Measurements from ENCODE around the gene INO80. TPM values are rescaled to one million over a fixed set of nuclear protein-coding genes. Genes with fewer than 3 reads are reported as not detected.

Gene INO80
- total RNA-seq, 6 donors from 2014 or later, result 22.8 to 92.2 (median 43.9) TPM

DNA sequence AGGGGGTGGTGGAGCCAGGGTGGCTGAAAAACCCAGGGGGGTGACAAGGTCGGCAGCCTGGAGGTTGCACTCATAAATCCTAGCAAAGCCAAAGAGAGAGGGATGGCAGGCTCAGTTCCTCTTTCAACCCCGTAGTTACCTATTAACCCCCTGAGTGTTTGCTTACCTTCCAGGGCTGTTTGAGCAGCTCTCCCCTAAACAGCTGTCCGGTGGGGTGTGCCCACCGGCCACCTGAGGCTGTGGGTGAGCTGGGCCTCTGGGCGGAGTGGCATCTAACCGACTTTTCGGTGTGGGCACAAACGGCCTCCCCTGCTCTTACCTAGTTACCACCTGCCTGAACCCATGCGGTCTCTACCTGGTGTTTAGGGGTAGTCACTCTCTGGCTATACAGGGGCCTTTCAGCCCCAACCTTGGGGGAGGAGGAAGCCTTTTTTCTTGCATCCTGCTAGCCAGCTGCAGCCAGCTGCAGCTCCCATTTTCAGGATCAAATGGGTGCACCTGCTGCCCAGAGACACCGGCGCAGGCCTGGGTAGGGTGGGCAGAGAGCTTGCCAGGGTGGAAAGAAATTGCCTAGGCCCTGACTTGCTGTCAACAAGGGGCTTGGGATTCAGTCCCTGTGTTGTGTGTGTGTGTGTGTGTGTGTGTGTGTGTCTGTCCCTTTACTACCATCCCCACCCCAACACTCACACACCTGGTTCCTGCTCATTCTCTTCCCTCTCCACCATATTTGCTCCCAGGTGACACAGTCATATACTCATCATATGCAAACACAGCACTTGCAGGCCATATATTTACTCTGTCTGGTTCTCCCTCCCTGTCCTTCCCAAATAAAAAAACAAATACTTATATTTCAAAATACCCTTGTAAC, 183.2 kb downstream of the INO80 start:
- H3K36me3 ChIP-seq, result peaks cover 0 to 29% (median 2%) of the 10 kb centered on the region in 4 donors
- H3K4me1 ChIP-seq, result peaks cover 72 to 84% (median 79%) of the 10 kb centered on the region in 4 donors
- WGBS, 2 donors, result 32 to 52% methylated on average over 4 to 9 of the region's 11 CpGs
- peak overlapping the region; percentile 16 to 86 (median 70) for H3K27ac ChIP-seq
- H3K27me3 ChIP-seq, result peaks cover 0 to 31% (median 10%) of the 10 kb centered on the region in 4 donors
- peak overlapping the region in 3 of 4 donors; percentile 64 to 70 (median 67) for H3K4me3 ChIP-seq
- TF ChIP-seq POLR2AphosphoS5 (IDR thresholded peaks at IDR 0.05) (no peak), POLR2A (IDR thresholded peaks at IDR 0.05) (no peak), EP300 (IDR thresholded peaks at IDR 0.05) (no peak)
- TF ChIP-seq, protein P1, sequence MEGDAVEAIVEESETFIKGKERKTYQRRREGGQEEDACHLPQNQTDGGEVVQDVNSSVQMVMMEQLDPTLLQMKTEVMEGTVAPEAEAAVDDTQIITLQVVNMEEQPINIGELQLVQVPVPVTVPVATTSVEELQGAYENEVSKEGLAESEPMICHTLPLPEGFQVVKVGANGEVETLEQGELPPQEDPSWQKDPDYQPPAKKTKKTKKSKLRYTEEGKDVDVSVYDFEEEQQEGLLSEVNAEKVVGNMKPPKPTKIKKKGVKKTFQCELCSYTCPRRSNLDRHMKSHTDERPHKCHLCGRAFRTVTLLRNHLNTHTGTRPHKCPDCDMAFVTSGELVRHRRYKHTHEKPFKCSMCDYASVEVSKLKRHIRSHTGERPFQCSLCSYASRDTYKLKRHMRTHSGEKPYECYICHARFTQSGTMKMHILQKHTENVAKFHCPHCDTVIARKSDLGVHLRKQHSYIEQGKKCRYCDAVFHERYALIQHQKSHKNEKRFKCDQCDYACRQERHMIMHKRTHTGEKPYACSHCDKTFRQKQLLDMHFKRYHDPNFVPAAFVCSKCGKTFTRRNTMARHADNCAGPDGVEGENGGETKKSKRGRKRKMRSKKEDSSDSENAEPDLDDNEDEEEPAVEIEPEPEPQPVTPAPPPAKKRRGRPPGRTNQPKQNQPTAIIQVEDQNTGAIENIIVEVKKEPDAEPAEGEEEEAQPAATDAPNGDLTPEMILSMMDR (IDR thresholded peaks at IDR 0.05), result no peak
- no peaks in the 10 kb centered on the region for H3K9me3 ChIP-seq
- peak in 1 of 2 donors; percentile 17 for ATAC-seq (ENCODE audit: low FRiP score in 2 of 2)
- DNase-seq, result no peak

DNA sequence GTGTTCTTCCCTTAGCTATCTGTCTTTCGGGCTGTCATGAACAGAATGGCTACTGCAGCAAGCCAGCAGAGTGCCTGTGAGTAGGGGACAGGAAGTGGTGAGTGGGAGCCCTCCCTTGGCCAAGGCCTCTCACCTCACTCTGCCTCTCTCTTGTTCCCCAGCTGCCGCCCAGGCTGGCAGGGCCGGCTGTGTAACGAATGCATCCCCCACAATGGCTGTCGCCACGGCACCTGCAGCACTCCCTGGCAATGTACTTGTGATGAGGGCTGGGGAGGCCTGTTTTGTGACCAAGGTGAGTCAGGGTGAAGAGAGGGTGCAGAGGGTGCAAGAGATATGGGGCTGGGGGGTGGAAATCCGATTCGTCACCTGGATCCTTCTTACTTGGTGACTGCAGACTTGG, 183.9 kb downstream of the INO80 start:
- H3K36me3 ChIP-seq, result peaks cover 0 to 26% (median 2%) of the 10 kb centered on the region in 4 donors
- H3K4me1 ChIP-seq, result peaks cover 73 to 84% (median 79%) of the 10 kb centered on the region in 4 donors
- H3K27me3 ChIP-seq, result peaks cover 0 to 38% (median 13%) of the 10 kb centered on the region in 4 donors
- ATAC-seq (ENCODE audit: low FRiP score in 2 of 2) (no peak), DNase-seq (peak in 1 of 2 donors; percentile 49)
- H3K9me3 ChIP-seq, result no peaks in the 10 kb centered on the region
- peak overlapping the region in 3 of 4 donors; percentile 64 to 70 (median 67) for H3K4me3 ChIP-seq
- 34 to 48% methylated on average over 8 of the region's 8 CpGs for WGBS, 2 donors
- peak overlapping the region; percentile 8 to 86 (median 70) for H3K27ac ChIP-seq
- TF ChIP-seq POLR2A (IDR thresholded peaks at IDR 0.05) (no peak), EP300 (IDR thresholded peaks at IDR 0.05) (no peak), POLR2AphosphoS5 (IDR thresholded peaks at IDR 0.05) (no peak)
- TF ChIP-seq, protein P1 (IDR thresholded peaks at IDR 0.05), result no peak

DNA sequence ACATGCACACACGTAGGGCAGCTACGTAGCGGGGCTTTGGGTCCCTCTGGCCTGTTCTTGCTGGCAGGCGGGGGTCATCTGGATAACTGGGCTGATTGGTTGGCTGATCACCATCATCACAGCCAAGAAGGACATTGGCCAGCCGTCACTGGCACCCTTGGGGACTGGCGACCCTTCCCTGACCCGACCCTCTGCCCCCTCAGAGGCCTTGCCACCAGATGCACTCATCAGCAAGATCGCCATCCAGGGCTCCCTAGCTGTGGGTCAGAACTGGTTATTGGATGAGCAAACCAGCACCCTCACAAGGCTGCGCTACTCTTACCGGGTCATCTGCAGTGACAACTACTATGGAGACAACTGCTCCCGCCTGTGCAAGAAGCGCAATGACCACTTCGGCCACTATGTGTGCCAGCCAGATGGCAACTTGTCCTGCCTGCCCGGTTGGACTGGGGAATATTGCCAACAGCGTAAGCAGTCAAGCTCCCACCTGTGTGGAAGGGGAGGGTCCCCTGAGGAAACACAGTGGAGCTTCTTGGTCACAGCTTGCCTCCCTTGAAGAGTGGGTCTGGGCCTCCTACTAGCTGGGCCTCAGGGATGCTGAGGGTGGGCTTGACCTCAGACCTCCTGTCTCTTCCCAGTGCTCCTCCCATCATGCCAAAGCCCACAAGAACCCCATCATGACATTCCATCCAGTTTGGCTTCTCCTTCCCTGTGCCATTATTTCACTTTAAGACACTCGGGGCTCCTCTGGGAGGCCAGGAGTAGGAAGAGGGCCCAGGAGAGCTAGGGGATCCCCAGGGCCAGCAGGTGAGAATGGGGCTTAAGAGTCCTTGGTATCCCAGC, 184.6 kb downstream of the INO80 start:
- H3K4me3 ChIP-seq, result peak overlapping the region; percentile 13 to 70 (median 66)
- TF ChIP-seq, protein P1 (IDR thresholded peaks at IDR 0.05), result no peak
- no peak for TF ChIP-seq EP300 (IDR thresholded peaks at IDR 0.05)
- WGBS, 2 donors, result 60 to 72% methylated on average over 8 to 12 of the region's 16 CpGs

DNA sequence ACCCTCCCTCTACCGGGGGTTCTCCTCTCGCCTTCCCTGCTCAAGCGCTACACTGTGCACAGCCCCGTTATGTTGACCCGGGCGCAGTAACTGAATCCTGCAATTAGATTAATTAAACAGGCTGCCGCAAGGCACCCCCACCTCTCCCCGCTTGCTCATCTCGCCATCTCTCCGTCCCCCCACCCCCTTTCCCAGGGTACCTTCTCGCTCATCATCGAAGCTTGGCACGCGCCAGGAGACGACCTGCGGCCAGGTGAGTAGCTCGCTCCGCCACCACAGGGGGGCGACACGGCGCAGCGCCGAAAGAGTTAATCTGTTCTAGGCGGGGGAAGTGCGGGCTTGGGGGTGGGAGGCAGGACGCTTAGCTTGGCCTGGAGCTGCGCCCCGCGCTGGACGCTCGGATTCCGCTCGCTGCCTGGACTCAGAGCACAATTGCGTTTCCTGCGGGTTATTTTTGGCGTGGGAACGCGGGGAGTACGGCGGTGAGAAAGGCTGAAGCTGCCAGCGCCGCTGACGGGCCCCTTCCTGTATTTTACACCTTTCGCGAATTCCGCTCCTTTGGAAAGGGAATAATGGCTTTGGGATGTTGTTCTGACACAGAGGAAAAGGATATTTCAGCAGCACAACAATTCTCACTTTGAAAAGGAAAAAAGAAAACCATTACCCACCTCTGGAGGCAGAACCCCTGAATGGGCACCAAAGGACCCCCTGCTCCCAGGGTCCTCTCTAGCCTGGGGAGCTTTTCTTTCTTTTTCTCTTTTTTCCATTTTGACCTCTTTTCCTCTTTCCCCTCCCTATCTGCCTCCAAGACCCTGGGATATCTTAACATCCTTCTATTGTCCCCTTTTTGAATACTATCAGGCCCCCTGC, 185.4 kb downstream of the INO80 start:
- Histone ChIP-seq H3K27me3 (peaks cover 0 to 51% (median 17%) of the 10 kb centered on the region in 4 donors), H3K4me1 (peaks cover 75 to 91% (median 84%) of the 10 kb centered on the region in 4 donors), H3K36me3 (peaks cover 0 to 13% (median 2%) of the 10 kb centered on the region in 4 donors), H3K4me3 (peak overlapping the region; percentile 64 to 80 (median 68)), H3K27ac (peak overlapping the region; percentile 63 to 86 (median 70)), H3K9me3 (no peaks in the 10 kb centered on the region)
- DNase-seq (peak; percentile 54 to 90), ATAC-seq (ENCODE audit: low FRiP score in 2 of 2) (peak; percentile 16)
- TF ChIP-seq POLR2A (IDR thresholded peaks at IDR 0.05), result no peak
- TF ChIP-seq, protein P1 (IDR thresholded peaks at IDR 0.05), result peak; percentile 44 to 65 (median 50)
- no peak for TF ChIP-seq EP300 (IDR thresholded peaks at IDR 0.05)
- TF ChIP-seq POLR2AphosphoS5 (IDR thresholded peaks at IDR 0.05), result peak; percentile 69 to 73
- WGBS, 2 donors, result 1 to 2% methylated on average over 30 to 43 of the region's 46 CpGs

More for the DNA sequence above, 184.6 kb downstream of the INO80 start:
- DNase-seq (no peak), ATAC-seq (ENCODE audit: low FRiP score in 2 of 2) (no peak)
- H3K36me3 ChIP-seq, result peaks cover 0 to 20% (median 2%) of the 10 kb centered on the region in 4 donors
- peak overlapping the region; percentile 14 to 86 (median 70) for H3K27ac ChIP-seq
- H3K4me1 ChIP-seq, result peaks cover 71 to 84% (median 80%) of the 10 kb centered on the region in 4 donors
- peaks cover 0 to 45% (median 15%) of the 10 kb centered on the region in 4 donors for H3K27me3 ChIP-seq
- no peaks in the 10 kb centered on the region for H3K9me3 ChIP-seq

Measured in upper lobe of left lung (tissue), 6 donors.